ENCODE measurements around the gene CARTPT.

CARTPT gene

GRCh38 chr5:71680510-71680909 is 38.6 kb upstream of the CARTPT start:
- Histone ChIP-seq H3K4me3 (replicated peaks; ENCODE audit: insufficient read depth, low read length) (no peak overlapping the region), H3K27ac (replicated peaks) (no peak overlapping the region), H3K27me3 (ENCODE audit: insufficient read depth, poor library complexity, severe bottlenecking) (no peaks in the 10 kb centered on the region)
- DNase-seq (ENCODE audit: low read depth in 1 of 2, low spot score in 1 of 2): no peak
- TF ChIP-seq, protein P1, sequence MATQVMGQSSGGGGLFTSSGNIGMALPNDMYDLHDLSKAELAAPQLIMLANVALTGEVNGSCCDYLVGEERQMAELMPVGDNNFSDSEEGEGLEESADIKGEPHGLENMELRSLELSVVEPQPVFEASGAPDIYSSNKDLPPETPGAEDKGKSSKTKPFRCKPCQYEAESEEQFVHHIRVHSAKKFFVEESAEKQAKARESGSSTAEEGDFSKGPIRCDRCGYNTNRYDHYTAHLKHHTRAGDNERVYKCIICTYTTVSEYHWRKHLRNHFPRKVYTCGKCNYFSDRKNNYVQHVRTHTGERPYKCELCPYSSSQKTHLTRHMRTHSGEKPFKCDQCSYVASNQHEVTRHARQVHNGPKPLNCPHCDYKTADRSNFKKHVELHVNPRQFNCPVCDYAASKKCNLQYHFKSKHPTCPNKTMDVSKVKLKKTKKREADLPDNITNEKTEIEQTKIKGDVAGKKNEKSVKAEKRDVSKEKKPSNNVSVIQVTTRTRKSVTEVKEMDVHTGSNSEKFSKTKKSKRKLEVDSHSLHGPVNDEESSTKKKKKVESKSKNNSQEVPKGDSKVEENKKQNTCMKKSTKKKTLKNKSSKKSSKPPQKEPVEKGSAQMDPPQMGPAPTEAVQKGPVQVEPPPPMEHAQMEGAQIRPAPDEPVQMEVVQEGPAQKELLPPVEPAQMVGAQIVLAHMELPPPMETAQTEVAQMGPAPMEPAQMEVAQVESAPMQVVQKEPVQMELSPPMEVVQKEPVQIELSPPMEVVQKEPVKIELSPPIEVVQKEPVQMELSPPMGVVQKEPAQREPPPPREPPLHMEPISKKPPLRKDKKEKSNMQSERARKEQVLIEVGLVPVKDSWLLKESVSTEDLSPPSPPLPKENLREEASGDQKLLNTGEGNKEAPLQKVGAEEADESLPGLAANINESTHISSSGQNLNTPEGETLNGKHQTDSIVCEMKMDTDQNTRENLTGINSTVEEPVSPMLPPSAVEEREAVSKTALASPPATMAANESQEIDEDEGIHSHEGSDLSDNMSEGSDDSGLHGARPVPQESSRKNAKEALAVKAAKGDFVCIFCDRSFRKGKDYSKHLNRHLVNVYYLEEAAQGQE (IDR thresholded peaks at IDR 0.05; ENCODE audit: insufficient replicate concordance, low read depth): no peak
- no peak for TF ChIP-seq CTCF (IDR thresholded peaks at IDR 0.05; ENCODE audit: insufficient read depth, low read length)

GRCh38 chr5:71681296-71681695 is 37.8 kb upstream of the CARTPT start:
- Histone ChIP-seq H3K4me3 (replicated peaks; ENCODE audit: insufficient read depth, low read length) (no peak overlapping the region), H3K27ac (replicated peaks) (no peak overlapping the region), H3K27me3 (ENCODE audit: insufficient read depth, poor library complexity, severe bottlenecking) (no peaks in the 10 kb centered on the region)
- DNase-seq (ENCODE audit: low read depth in 1 of 2, low spot score in 1 of 2): no peak
- TF ChIP-seq SPI1 (IDR thresholded peaks at IDR 0.05; ENCODE audit: borderline replicate concordance, low read depth) (no peak), CTCF (IDR thresholded peaks at IDR 0.05; ENCODE audit: insufficient read depth, low read length) (no peak), POLR2AphosphoS5 (IDR thresholded peaks at IDR 0.05; ENCODE audit: low read depth) (no peak), GABPA (IDR thresholded peaks at IDR 0.05; ENCODE audit: low read depth) (no peak)
- TF ChIP-seq, protein P1 (IDR thresholded peaks at IDR 0.05; ENCODE audit: insufficient replicate concordance, low read depth): no peak

- TF ChIP-seq SPI1 (IDR thresholded peaks at IDR 0.05; ENCODE audit: borderline replicate concordance, low read depth) (no peak), POLR2AphosphoS5 (IDR thresholded peaks at IDR 0.05; ENCODE audit: low read depth) (no peak), CTCF (IDR thresholded peaks at IDR 0.05; ENCODE audit: insufficient read depth, low read length) (no peak), GABPA (IDR thresholded peaks at IDR 0.05; ENCODE audit: low read depth) (no peak)
- TF ChIP-seq, protein P1 (IDR thresholded peaks at IDR 0.05; ENCODE audit: insufficient replicate concordance, low read depth): no peak
Measured at GRCh38 chr5:71684309-71684708, 34.8 kb upstream of the CARTPT start.

More at GRCh38 chr5:71684309-71684708, 34.8 kb upstream of the CARTPT start:
- Histone ChIP-seq H3K27ac (replicated peaks) (no peak overlapping the region), H3K27me3 (ENCODE audit: insufficient read depth, poor library complexity, severe bottlenecking) (no peaks in the 10 kb centered on the region), H3K4me3 (replicated peaks; ENCODE audit: insufficient read depth, low read length) (no peak overlapping the region)
- DNase-seq (ENCODE audit: low read depth in 1 of 2, low spot score in 1 of 2): no peak

Measured in HL-60 (cell line).